SK-N-MC (cell line): Measurements from ENCODE around the gene VWA5B2.

ENCODE experiments used
- EZH2 ChIP-seq: fragments of 200-600 bp; sonication (generic); IDR thresholded peaks from one replicate; pipeline ENCODE4 v1.6.1; 2017; ENCODE audit warnings: antibody characterized with exemption
- POLR2AphosphoS5 ChIP-seq: IDR thresholded peaks from 2 replicates; pipeline ENCODE4 v1.6.1; 2012; ENCODE audit warnings: mild to moderate bottlenecking, low read depth, low read length, borderline replicate concordance

DNA sequence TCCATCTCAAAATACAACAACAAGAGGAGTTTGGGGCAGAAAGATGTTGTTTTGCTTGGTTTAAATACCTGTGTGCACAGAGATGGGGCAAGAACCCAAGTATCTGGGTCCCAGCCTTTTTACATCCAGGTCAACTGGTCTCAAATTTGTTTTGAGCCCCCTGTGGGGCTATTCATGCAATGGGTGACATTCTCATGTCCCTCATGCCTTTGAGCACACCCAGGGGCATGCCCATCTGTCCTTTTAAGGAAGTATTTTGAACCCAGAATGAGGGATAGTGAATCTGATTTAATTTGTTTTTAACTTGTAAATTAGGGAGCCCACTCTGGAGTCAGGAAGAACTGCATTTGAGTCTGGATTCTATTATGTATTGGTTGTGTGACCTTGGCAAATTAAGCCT, 28.6 kb upstream of the VWA5B2 start:
- no peak for TF ChIP-seq POLR2AphosphoS5
- TF ChIP-seq EZH2: no peak
